Measurements from ENCODE around the gene ZRANB2.

Gene ZRANB2

DNA sequence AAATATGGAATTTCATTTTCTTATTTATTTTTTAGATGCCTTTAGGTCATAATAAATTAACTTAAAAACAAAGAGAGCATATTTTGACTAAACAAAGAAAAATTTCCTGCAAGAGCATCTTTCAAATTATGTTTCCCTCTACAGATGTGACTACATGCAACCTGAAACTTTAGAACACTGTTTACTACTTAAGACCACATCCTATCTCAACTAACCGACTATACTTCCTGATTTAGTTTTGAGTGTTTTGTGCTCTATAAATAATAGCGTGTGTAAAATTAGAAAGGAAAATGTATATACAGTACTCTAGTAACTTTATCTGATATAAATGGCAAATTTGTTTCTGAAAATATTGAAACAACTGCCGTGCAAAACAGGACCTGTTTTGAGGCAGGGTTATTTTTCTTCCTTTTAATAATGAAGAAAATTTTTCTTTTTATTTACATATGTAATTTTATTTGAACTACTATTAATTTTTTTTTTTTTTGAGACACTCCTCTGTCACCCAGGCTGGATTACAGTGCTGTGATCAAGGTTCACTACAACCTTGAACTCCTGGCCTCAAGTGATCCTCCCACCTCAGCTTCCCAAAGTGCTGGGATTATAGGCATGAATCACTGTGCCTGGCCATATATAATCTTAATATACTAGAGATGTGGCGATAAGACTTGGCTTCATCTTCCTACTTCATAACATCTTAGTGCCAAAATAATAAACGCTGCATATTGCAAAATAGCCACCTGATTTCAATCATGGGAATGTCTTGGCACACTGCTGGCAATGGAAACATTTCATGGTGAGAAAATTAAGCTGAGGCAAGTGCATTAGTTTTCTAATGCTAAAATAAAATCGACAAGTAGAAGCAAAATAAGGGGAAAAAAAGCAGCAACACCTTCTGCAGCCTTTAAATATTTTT is 12.3 kb downstream of the ZRANB2 start:
- DNase-seq (ENCODE audit: low read depth) = no peak

DNA sequence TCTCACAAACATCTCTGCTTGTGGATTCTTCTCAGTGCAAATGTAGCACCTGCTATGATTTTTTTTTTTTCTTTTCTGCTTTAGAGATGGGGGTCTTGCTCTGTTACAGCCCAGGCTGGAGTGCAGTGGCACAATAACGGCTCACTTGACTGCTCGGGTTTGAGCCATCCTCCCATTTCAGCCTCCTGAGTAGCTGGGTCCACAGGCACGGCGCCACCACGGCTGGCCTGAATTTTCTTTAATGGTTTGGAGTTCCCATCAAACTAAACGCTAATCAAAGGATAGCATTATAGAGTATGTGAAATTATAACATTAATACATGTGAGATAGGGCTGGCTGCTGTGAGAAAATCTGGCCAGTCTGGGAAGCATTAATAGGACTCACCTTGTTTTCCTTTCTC is 26.0 kb downstream of the ZRANB2 start:
- DNase-seq (ENCODE audit: low read depth) = no peak

DNA sequence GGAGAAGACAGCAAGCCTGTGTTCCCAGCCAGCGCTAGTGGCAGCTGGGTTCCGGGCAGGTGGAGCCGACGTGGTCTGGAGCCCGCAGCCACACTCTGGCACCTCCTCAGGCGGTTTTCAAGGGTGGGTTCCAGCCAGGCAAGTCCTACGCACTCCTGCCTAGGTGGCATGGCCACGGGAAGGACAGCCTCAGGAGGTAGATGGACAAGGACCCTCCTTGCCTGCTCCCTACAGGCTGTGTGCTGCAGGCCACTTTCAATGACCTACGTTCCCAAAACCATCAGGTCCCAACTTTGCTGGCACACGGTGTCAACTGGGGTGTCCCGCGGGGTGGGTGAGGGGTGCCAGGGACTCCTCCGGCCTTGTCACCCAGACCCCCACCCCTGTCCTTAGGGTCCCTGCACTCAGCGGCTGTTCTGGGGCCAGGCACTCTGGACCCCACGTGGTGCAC is 26.5 kb downstream of the ZRANB2 start:
- DNase-seq (ENCODE audit: low read depth) = no peak

DNA sequence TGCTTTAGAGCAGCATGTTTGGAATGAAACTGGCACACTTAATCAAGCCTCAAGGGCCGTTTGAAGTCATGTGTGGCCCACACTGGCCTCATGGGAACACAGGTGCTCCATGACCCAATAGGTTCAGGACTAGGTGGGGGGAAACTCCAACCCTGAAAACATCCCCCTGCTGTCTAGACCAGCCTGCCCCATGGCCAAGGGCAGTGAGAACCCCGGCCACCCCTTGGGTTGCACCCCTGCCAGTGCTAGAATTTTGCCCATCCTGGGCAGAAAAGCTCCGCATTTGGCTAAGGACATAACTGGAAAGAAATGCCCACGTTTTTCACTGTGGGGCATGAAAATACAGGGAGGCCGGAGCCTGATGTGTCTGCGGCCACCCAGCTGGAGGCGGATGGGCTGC is 27.1 kb downstream of the ZRANB2 start:
- no peak for DNase-seq (ENCODE audit: low read depth)

DNA sequence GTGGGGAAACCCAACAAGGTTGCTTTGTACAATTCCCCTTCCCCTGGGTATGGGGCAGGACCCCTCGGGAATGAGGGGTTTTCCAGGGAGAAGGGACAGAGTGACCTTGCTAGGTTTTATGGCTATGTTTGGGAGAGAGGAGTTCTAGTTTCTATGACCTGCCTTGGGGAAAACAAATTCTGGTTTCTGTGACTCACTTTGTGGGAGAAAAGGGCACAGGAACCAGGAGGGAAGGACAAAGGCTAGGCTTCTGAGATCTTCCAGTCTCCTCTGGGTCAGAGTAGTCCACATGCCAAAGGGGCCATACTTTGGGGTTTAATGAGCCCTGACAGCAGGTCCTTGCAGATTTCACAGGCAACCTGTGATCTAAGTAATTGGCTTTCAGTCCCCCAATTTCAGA is 27.7 kb downstream of the ZRANB2 start:
- no peak for DNase-seq (ENCODE audit: low read depth)

DNA sequence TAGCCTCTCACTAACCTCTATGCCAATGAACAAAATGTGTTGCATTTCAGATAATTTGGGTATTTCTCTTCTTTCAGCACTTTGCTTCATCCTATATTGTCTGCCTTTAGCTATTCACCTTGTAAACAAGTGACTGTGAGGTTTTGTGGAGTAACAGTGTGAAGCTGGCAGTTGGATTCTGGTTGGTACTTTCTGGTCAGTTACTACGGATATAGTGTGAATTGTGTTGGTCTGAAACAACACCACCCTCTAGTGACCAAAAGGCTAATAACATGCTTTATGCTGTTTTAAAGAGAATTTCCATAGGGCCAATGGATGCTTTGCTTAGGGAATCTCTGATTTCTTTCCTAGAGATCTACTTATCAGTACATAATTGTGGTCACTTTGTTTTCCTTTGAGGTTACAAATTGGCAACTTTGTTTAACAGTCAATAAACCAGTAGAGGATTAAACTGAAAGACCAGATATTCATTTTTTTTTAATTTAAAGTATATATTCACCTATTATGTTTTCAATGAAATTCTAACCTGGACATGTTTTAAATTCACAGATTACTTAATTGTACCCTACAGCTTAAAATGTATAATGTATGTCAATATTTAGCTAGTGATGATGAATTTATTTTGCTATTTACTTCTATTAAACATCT is 30.8 kb downstream of the ZRANB2 start:
- peak; percentile 42 for DNase-seq (ENCODE audit: low read depth)

DNA sequence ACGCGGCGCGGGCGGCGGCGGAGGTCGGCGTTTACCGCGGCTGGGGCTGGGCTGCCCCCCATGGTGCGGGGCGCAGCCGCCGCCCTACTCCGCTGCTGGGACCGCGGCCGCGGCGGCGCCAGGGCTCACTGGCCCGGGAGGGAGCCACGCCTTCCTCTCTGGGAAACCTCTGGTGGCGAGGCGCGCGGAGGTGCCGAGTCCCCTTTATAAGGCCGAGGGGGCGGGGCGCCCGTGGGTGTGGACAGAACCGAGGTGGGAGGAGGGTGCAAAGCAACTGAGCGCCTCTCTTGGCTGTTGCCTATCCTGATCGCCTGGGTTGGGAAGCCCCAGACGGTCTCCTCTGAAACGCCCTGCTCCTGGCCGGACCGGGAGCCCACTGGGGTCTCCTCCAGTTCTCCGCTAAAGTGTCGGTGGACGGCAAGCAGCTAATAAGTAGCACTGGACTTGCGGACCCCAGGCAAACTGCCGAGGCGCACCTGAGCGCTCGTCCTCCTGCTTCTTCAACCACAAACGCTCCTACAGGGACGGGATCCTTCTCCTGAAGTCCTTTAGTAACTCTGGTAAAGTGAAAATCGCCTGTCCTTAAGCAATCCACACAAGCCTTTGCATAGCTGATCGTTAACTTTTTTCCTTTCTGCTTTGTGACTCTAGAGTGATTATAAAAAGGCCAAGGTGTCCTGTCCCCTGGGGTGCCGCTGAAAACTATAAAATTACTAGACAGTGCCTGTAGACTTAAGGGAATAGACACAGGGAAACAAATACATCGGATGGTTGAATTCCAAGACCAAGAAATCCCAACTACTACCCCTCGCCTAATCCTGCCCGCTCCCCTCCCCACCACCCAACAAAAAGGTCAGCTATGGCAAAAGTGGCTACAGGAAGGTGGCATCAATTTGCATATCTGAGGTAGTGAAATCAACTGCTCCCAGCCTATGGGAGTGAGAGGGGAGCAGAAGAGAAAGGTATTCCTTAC is 32.9 kb downstream of the ZRANB2 start, which contains the start of gene PTGER3:
TSS of gene PTGER3 (minus strand) at position 182 of the 973 bp plus-strand sequence. CDS start 239 bp downstream, outside the sequence.
- no peak for DNase-seq (ENCODE audit: low read depth)

DNA sequence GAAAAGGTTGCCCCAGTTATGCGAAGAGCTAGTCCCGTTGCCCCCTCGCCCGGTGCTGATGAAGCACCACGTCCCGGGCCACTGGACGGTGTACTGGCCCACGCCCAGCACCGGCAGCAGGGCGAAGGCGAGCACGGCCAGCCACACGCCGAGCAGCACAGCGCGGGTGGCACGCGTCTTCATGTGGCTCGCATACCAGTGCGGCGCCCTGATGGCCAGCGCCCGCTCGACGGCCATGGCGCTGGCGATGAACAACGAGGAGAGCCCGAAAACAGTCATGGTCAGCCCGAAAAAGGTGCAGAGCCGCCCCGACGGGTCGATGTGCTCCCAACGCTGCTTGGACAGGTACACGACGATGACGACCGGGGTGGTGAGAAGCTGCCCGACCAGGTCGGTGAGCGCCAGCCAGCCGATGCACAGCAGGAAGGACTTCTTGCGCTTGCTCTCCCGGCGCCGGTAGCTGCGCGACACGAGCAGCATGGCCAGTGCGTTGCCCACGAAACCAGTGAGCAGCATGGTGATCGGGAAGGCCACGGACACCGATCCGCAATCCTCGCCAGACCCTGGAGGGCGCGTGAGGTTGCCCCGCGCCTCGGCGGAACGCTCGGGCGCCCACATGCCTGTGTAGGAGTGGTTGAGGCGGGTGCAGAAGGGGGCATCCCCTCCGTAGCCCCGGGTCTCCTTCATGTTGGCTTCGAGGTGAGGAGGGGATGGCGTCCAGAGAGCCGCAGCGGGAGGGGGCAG is 33.8 kb downstream of the ZRANB2 start:
- DNase-seq (ENCODE audit: low read depth) = no peak

DNA sequence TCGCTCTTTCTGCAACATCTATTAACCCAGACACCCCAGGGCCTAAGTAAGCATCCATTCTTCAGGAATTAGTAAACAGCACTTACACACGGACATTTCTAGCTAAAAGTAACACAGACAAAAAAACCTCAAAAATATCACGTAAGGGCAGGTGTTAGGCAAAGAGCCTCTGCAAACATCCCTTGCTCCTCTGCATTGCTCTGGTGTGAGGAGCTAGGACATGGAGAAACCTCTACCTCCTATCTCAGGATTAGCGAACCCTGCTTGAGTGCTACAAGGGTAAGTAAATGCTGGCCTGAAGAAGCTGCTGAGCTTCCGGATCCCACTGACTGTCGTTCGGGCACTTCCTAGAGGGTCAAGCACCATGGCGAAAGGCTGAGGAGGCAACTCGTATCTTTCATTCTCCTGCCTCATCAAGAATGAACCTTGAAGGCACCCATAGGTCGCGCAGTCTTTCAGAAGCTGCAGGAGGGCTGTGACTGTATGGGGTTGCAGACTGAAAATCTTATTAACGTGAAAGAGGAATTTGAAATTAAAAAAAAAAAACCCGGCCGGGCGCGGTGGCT is 35.3 kb downstream of the ZRANB2 start:
- DNase-seq (ENCODE audit: low read depth) = no peak

DNA sequence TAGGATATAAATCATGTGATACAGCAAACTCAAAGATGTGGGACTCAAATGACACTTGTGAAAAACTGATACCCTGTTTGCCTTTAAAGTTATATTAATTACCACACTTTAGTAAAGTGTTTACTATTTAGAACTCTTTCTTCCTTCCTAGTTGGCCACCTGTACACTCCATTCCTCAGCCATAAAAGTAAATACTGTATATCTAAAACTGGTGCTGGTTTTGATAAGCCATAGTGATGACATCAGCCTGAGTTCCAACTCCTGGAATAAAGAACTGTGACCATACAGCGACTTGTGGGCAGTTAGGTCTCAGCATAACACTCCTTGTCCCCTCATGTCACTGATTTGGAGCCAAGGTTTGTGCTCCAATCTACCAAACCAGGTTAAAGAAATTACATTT is 36.0 kb downstream of the ZRANB2 start:
- no peak for DNase-seq (ENCODE audit: low read depth)

DNA sequence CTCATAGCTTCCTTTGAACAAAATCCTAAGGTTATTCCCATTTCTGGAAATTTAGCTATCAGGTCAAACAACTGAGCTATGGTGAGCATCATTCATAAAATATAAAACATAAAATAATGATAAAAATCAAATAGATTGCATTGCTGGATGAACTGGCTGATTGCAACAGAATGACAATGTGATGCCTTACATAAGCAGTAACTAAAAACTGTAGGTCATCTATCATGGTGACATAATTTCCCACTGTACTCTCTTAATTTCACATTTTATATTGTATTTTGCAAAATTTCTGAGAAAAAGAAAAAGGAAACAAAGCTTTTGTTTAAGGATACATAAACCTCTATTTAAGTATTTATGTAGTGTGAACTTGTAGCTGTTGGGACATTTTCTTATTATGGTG is 37.8 kb downstream of the ZRANB2 start:
- no peak for DNase-seq (ENCODE audit: low read depth)

DNA sequence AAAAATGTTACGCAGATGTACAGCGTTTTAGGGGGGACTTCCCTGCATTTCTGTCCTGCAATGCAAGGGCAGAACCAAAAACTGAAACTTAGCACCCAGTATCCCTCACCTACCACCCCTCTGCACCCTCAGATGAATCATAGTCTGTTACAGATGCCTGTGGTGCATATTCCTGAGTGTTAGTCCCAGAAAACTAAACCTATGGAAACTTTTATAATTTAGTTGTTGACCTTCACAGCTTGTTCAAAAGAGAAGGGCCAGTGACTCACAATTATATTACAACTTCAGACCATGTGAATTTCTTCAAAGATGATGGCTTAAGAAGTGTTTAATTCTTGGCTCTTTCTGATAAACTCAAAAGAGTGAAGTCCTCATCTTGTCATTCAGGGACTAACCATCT is 39.0 kb downstream of the ZRANB2 start:
- DNase-seq (ENCODE audit: low read depth) = no peak

DNA sequence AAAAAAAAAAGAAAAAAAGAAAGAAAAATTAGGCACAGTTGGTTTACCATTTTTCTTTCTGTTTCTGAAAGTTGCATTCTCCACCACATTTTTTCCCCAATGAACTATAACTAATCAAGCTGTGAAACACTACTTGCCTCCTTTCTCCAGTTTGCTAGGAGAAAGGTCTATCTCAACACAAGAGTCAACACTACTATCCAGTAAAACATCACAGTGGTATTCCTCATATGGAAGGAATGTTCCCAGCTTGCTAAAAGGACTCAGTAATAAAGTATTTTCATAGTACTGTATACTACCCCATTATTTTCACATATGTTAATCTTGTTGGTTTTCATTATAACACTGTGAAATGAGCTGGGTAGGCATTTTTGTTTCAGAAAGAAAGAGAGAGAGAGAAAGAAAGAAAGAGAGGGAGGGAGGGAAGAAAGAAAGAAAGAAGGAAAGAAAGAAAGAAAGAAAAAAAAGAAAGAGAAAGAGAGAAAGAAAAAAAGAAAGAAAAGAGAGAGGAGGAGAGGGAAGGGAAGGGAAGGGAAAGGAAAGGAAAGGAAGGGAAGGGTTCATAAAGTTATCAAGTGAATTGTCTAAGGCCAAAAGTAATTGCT is 41.1 kb downstream of the ZRANB2 start:
- no peak for DNase-seq (ENCODE audit: low read depth)

DNA sequence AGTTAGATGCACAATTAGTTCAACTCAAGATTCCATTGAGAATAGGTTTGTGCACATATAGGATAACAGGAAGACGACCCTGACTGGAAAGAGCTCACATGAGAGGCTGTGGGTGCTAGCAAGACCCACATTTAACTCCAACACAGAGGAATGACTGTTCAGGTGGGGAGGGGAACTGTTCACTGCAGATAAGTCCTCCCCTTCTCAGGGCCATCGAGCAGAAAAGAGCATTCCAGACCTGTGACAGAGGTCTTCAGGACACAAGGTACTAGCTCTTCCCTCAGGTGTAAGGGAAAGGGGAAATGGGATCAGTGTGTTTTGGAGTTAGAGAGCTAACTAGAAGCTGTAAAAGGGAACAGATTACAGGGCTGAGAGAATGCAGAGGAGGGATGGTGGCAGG is 41.9 kb downstream of the ZRANB2 start:
- DNase-seq (ENCODE audit: low read depth) = no peak

DNA sequence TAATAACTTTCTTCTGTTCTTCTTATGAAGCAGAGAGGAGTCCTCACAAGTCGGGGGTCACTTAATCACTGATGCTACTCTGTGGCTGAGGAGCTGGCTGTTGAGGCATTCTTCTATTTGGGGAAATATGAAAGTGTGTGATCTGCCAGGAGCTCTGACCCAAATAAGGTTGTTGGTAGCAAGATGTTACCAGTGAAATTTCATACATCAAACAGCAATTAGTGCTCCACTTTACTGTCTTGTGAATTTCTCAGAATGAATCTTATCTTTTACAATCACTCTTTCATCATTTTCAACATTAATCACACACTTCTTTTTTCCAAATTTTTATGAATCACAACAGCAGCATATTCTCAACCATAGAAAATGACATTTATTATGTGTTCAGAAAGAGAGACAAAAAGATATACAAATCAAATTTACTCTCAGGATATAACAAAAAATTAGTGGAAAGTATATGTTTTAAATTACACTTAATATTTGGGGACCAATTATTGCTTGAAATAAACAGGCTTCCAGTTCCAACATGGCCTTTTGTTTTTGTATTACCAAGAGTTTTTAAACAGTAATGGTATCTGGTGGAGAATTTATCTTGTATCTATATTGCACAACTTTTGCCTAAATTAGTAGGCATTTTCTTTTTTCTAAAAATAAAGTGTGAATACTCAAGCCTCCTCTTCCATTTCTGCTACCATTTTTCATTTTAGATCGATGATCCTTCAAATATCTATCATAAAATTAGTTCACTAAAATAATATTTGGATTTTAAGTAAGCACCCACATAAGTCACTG is 42.8 kb downstream of the ZRANB2 start:
- DNase-seq (ENCODE audit: low read depth) = no peak

DNA sequence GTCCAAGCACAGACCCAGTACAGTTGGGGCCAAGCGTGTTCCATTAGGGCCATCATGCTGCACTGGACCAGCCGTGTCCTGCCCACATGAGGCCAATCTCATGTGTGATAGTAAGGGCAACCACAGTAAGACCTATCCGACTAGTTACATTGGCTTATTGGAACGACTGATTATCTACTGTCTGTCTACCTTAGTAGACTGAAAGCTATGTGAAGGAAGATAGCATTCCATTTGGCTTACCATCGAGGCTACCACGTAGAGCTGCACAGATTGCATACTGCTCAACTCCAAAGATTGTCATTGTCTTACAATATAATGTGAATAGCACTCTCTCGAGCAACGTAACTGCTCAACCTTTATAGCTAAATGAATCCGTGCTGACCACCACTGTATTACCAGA is 43.8 kb downstream of the ZRANB2 start:
- no peak for DNase-seq (ENCODE audit: low read depth)

DNA sequence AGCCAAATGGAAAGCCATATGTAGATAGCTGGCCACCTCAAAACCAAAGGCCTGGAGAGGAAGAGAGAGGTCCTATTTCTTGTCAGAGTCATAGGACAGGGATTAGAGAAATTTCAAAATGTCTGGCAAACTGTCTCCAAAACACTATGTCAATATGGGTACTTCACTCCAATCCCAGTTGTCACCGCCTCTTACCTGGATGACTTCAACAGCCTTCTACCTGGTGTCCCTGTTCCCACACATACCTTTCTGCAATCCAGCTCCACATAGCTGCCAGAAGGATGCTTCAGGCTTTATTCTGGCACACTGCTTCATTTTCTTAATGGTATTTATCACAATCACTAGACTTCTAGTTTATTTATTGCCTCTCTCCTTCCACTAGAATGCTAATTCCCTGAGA is 47.7 kb downstream of the ZRANB2 start:
- no peak for DNase-seq (ENCODE audit: low read depth)

DNA sequence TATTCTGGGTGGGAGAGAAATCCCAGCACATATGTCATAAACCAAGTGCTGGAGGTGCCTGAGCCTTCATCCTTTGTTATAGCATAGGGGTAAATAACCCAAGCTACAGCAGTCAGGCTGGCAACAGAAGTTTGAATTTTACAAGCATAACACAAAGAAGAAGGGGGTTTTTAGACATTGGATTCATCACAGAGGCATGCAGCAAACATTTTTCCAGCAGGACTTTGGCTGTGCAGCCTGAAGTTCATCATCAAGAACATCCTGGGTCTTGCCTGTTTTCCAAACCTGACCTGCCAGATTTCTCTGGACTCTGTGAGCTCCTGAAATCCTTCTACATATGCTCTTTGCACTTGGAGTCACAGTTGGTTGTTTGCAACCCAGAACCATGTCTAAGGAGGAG is 49.4 kb downstream of the ZRANB2 start:
- no peak for DNase-seq (ENCODE audit: low read depth)

DNA sequence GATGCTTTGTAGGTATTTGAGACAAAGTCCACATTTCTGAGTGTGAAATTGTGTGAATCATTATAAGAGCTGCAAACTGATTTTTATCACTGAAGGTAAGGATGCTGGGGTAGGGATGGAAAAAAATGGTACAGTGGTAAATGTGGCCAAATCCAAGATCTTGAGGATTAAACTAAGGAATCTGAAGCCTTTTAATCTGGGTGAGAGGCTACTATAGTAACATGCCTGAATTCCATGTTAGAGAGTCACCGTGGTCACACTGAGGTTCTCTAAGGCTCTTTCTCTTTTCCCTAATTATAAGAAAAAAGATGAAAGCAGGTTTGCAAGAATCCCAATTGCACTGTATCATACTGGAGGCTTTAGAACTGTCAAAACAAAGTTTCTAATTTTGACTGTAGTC is 50.8 kb downstream of the ZRANB2 start:
- no peak for DNase-seq (ENCODE audit: low read depth)

DNA sequence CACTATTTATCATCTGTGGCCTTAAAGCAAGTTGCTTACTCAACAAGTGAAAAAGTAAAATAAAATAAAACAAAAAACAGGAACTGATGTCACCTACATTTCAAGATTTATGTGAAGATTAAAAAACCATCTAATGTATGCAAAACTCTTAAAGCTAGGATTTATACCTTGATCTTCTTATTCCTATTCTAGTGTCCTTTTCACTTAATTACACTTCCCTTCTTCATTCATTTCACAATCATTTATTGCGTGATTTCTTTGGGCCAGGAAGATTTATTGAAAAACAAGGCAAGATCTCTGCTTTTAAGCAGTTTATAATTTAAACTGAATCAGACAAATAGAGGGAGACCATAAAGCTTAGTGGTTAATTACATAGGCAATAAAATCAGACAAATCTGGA is 51.9 kb downstream of the ZRANB2 start:
- DNase-seq (ENCODE audit: low read depth) = no peak
